ENCODE measurements around the gene HIPK3.
"Not testable (repeated sequence)": the region's sequence is repeated elsewhere in the genome, so short reads cannot be mapped to it uniquely, and the experiment has no call there.

HIPK3 gene

GRCh38 chr11:33366918-33367317 lies 109.7 kb downstream of the HIPK3 start:
- DNase-seq = no peak

- not testable (repeated sequence) for DNase-seq
These were observed 111.3 kb downstream of the HIPK3 start for GRCh38 chr11:33368475-33368874.

- DNase-seq = no peak
These were observed 111.8 kb downstream of the HIPK3 start for GRCh38 chr11:33368931-33369330.

- DNase-seq = no peak
These were observed 116.5 kb downstream of the HIPK3 start for GRCh38 chr11:33373636-33374035.

GRCh38 chr11:33375236-33375635 lies 118.1 kb downstream of the HIPK3 start:
- DNase-seq = no peak

- DNase-seq = no peak
These were observed 118.6 kb downstream of the HIPK3 start, which contains the start of gene KIAA1549L for GRCh38 chr11:33375688-33376311. TSS of gene KIAA1549L (plus strand) at chr11:33376108.

- DNase-seq = no peak
These were observed 119.4 kb downstream of the HIPK3 start for GRCh38 chr11:33376331-33377310.

- DNase-seq = no peak
These were observed 120.5 kb downstream of the HIPK3 start for GRCh38 chr11:33377412-33378370.

GRCh38 chr11:33379947-33380346 lies 122.8 kb downstream of the HIPK3 start:
- no peak for DNase-seq

- no peak for DNase-seq
These were observed 126.1 kb downstream of the HIPK3 start for GRCh38 chr11:33383075-33383919.

- DNase-seq = no peak
These were observed 126.7 kb downstream of the HIPK3 start for GRCh38 chr11:33383920-33384209.

GRCh38 chr11:33384220-33384619 lies 127.0 kb downstream of the HIPK3 start:
- DNase-seq = no peak

- DNase-seq = no peak
These were observed 130.4 kb downstream of the HIPK3 start for GRCh38 chr11:33387581-33387980.

- no peak for DNase-seq
These were observed 130.8 kb downstream of the HIPK3 start for GRCh38 chr11:33387996-33388395.

GRCh38 chr11:33388793-33389525 lies 131.8 kb downstream of the HIPK3 start:
- DNase-seq = no peak

GRCh38 chr11:33389635-33390034 lies 132.5 kb downstream of the HIPK3 start:
- DNase-seq = no peak

- DNase-seq = no peak
These were observed 134.0 kb downstream of the HIPK3 start for GRCh38 chr11:33390944-33391892.

GRCh38 chr11:33391893-33392251 lies 134.7 kb downstream of the HIPK3 start:
- no peak for DNase-seq

GRCh38 chr11:33394431-33395109 lies 137.4 kb downstream of the HIPK3 start:
- no peak for DNase-seq

GRCh38 chr11:33396361-33396760 lies 139.2 kb downstream of the HIPK3 start:
- no peak for DNase-seq
